HG02884 (cell line): ENCODE measurements around the gene SLC12A9.
"Not testable (repeated sequence)": the region's sequence is repeated elsewhere in the genome, so short reads cannot be mapped to it uniquely, and the experiment has no call there.

Source experiments
- ATAC-seq: cut with Tn5 transposase; IDR thresholded peaks from one replicate; pipeline ENCODE4 v1.9.1; 2021; ENCODE audit warnings: mild to moderate bottlenecking, moderate library complexity; ENCODE audit not compliant: unreplicated experiment

The SLC12A9 gene

DNA sequence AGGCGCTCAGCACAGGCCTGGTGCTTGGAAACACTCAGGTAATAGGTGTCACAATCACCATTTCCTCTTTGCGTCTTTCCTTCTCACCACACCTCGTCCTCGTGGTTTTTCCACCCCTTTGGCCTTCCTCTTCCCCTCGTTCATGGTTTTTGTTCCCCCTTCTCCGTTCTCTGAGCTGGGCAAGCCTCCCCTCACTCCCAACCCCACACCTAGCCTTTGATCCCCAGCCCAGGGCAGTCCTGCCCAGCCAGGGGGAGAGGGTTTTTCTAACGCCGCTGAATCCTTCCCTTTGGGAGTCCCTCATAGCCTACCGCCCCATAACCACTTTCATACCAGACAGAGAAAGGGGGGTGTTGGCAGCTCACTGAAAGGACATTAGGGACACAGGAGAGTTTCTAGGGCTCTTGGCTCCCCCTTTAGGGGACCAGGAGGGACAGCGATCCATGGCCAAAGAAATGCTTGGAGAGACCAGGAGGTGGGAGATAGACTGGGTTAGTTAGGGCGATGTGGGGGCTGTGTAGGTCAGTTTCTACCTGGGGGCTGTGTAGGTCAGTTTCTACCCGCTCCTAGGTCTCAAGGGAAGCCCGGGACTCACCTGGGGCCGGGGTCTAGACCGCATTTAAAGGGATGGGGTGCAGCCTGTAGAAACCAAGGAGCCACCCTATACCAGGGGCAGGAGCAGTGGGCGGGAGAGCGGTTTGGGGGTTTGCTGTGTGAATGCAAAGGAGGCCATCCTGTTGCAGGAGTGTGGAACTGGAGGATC, 26.6 kb upstream of the SLC12A9 start:
- ATAC-seq: no peak

DNA sequence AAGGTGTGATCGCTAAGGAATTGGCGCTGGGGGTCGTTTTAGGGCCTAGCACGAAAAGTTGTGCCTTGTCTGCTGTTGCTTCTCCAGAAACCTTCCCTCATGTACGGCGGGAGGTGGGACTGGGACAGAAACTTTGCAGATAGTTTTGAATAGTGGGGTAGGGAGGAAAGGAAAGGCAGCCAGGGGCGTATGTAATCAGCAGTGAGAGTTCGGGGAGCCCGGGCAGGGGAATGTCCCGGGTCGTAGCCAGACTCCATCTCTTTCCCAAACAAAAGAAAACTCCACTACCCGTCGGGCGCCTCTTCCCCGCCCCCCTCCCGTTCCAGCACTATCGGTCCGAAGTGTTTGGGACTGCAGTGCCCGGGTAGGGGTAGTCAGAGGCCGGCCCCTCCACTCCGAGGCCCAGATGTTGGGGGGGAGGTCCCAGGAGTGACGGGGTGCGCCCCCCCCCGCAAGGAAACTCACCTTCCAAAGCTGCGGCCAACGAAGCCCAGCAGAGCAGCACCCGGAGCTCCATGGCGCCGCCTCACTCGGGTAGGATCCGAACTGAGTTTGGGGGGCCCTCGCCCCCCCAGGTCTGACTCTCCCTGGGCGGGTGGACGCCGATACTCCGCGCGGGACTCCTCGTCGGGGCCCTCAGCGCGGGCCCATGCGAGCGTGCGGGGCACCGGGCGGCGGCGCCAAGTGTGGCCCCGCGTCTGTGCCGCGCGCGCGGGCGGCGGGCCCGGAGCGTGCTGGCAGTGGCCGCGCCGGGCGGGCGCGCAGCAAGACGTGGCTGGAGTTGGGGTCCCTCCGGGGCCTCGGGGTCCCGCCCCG, 25.8 kb upstream of the SLC12A9 start:
- ATAC-seq: no peak

DNA sequence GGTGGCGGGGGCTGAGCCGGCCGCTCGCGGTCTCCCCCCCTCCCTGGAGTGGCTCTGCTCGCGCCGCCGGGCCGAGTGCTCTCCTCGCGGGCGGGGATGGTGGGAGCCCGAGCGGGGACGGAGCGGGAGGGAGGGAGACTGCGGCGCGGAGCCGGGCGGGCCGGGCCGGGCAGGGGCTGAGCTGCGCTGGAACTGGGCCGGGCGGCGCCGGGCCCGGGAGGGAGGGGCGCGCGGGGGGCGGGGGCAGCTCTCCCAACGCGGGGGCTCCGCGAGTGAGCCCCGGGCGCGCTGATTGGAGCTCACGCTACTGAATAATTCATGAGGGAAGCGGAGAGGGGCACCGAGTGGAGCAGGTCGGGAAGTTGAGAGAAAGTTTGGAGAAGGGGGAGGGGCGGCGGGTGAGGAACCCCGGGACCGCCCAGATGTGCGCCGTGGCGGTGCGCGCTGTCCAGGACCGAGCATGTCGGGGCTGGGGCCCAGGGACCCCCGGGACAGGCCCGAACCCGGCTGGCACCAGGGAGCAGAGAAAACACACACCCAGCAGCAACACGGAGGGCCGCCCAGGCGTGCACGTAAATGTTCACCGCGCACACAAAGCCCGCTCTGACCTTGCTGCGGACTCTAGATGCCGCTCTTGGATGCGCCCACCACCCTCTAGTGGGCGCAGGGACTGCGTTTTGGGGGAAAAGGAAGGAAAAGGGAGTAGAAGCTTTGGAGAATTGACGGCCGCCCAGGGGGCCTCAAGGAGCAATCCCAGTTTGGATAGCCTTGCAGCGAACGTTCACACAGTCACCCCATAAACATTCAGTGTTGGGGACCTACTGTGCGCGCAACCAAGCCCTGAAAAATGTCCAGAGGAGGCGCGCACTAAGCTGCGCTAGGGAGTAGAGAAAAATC, 24.9 kb upstream of the SLC12A9 start, which contains the start of gene EPHB4:
Gene EPHB4 (minus strand): TSS at position 194 of the 897 bp plus-strand sequence. CDS start 493 bp downstream, outside the sequence.
- no peak for ATAC-seq

DNA sequence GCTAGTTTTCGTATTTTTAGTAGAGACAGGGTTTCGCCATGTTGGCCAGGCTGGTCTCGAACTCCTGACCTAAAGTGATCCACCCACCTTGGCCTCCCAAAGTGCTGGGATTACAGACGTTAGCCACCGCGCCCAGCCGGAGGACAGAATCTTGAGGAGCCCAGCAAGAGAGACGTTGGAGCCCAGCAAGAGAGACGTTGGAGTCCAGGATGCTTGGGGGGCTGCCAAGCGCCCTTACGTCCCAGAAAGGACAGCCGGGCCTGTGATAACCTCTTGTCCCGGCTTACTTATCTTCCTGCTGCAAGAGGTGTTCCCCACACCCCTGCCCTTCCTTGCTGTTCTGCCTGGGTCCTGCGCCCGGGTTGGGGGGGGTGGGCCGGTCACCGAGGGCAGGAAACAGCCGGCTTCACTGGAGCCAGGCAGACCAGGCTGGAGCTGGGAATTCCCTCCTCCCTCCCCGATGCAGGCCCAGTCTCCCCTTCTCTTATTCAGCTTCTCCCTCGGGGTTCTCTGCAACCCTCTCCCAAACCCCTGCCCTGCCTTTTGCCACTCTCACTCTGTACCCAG, 23.3 kb upstream of the SLC12A9 start:
- no peak for ATAC-seq

- no peak for ATAC-seq
These were observed 22.1 kb upstream of the SLC12A9 start for GRCh38 chr7:100830396-100830795.

DNA sequence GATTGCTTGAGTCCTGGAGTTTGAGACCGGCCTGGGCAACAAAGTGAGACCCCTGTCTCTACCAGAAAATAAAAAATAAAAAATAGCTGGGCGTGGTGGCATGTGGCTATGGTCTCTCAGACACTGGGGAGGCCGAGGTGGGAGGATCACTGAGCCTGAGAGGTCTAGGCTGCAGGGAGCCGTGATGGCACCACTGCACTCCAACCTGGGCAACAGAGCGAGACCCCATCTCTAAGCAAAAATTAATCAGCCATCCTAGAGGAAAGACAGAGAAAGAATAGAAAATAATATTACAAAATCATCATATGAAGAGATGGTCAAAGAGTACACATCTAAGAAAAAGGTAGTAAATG, 20.3 kb upstream of the SLC12A9 start:
- ATAC-seq: no peak

- ATAC-seq: no peak
These were observed 16.4 kb upstream of the SLC12A9 start for GRCh38 chr7:100835903-100836811.

- no peak for ATAC-seq
These were observed 15.8 kb upstream of the SLC12A9 start for GRCh38 chr7:100836812-100837098.

DNA sequence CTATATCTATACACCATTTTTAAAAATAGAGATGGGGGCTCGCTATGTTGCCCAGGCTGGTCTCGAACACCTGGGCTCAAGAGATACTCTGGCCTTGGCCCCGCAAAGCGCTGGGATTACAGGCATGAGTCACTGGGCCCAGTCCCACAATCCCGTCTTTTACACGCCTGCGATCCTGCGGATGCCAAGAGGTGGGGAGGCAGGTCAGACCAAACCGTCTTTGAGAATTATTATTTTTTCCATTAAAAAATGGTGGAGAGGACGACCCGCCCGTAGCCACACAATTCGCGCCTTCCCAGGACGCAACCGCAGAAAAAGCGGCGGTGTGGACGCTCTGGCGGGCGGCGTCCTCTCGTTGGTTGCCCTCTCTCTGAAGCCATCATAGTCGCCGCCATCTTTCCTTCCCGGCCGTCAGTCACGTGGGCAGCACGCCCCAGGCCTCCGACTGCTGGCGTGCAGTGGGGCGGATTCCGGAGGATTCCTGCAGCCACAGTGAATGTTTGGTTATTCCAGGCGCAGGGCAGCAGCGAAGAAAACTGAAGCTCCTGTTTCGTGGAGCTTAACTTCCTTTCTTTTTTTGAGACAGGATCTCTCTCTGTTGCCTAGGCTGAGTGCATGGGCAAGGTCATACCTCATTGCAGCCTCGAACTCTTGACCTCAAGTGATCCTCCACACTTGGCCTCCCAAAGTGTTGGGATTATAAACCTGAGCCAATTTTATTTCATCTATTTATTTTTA, 15.2 kb upstream of the SLC12A9 start:
- peak; percentile 50 for ATAC-seq

DNA sequence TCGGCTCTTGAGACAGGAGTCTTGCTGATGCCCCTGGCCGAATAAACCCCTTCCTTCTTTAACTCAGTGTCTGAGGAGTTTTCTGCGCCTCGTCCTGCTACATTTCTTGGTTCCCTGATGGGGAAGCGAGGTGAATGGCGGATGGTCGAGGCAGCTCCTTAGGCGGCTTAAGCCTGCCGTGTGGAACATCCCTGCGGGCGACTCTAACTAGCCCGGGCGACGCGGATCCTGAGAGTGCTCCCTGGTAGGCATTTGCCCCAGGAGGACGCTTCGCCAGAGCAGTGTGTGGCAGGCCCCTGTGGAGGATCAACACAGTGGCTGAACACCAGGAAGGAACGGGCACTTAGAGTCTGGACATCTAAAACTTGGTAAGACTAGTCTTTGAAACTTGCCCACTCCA, 13.2 kb upstream of the SLC12A9 start:
- ATAC-seq: no peak

DNA sequence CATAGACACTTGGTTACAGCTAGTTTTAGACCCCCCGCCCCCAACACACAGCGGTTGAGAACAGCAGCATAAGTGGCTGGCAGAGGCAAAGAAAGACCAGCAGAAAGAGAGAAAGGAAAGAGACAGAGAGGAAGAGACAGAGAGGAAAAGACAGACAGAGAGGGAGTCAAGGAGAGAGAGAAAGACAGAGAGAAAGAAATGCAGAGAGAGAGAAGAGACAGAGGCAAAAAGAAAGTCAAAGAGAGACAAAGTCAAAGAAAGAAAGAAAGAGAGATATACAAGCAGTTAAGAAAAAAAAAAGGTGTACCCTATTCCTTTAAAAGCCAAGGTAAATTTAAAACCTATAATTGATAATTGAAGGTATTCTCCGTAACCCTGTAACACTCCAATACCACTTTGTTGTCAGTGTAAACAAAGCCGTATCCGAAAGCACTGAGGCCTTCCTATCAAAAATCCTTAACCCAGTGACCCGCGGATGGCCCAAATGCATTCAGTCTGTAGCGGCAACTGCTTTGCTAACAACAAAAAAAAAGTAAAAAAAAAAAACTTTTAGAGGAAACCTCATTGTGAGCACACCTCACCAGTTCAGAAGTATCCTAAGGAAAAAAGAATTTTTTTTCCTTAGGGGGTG, 11.9 kb upstream of the SLC12A9 start:
- ATAC-seq: no peak

- no peak for ATAC-seq
These were observed 5.2 kb upstream of the SLC12A9 start for GRCh38 chr7:100847360-100847759.

- ATAC-seq: no peak
These were observed 1.8 kb downstream of the SLC12A9 start for GRCh38 chr7:100854146-100854895.

DNA sequence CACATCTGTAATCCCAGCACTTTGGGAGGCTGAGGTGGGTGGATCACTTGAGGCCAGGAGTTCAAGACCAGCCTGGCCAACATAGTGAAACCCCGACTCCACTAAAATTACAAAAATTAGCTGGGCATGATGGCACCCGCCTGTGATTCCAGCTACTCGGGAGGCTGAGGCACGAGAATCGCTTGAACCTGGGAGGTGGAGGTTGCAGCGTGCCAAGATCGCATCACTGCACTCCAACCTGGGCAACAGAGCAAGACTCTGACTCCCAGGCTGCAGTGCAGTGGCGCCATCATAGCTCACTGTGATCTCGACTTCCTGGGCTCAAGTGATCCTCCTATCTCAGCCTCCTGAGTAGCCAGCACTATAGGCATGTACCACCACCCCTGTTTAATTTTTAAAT, 2.4 kb downstream of the SLC12A9 start:
- not testable (repeated sequence) for ATAC-seq

- no peak for ATAC-seq
These were observed 3.0 kb downstream of the SLC12A9 start for GRCh38 chr7:100855515-100855914.

- ATAC-seq: no peak
These were observed 4.4 kb downstream of the SLC12A9 start for GRCh38 chr7:100856871-100857282.

DNA sequence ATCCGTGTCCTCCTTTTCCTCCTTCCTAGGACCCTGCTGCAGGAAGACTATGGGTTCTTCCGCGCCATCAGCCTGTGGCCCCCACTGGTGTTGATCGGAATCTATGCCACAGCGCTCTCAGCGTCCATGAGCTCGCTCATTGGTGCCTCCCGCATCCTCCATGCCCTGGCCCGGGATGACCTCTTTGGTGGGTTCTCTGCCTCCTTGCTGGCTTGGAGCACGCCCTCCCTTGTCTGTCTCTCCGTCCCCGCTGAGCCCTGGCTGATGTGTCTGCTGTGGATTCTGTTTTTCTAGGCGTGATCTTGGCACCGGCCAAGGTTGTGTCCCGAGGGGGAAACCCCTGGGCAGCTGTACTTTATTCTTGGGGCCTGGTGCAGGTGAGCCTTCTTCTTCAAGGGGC, 7.3 kb downstream of the SLC12A9 start:
- ATAC-seq: no peak
